Fibroblast of lung (primary cell): ENCODE results near the gene MS4A15. TPM values are rescaled to one million over a fixed set of nuclear protein-coding genes. Genes with fewer than 3 reads are reported as not detected.

Experiments used
- DNase-seq, 2 donors: peaks; one replicate each; pipeline versions ENCODE4 v3.0.0 to v3.0.0-alpha.2; 2010; ENCODE audit warnings: low read depth in 2 of 2
- H2AFZ ChIP-seq: 2 replicates; pipeline ENCODE4 v1.5.1; 2012; ENCODE audit warnings: low read length, control low read depth, inconsistent platforms
- H3K27ac ChIP-seq: 2 replicates; pipeline ENCODE4 v1.5.1; 2011; ENCODE audit warnings: low read length, control low read depth; ENCODE audit not compliant: insufficient read depth
- H3K27me3 ChIP-seq: 2 replicates; pipeline ENCODE4 v1.5.1; 2011; ENCODE audit warnings: mild to moderate bottlenecking, low read length; ENCODE audit not compliant: control insufficient read depth, insufficient read depth
- H3K36me3 ChIP-seq: 2 replicates; pipeline ENCODE4 v1.5.1; 2011; ENCODE audit warnings: low read length; ENCODE audit not compliant: control insufficient read depth, insufficient read depth
- H3K4me1 ChIP-seq: 2 replicates; pipeline ENCODE4 v1.5.1; 2011; ENCODE audit warnings: low read length; ENCODE audit not compliant: control insufficient read depth, insufficient read depth; ENCODE audit errors: extremely low read depth
- H3K4me2 ChIP-seq: 2 replicates; pipeline ENCODE4 v1.5.1; 2011; ENCODE audit warnings: low read length, control low read depth; ENCODE audit not compliant: insufficient read depth; ENCODE audit errors: extremely low read depth
- H3K4me3 ChIP-seq, 4 experiments: fragments of 200-600 bp in 1 of 4; sonication (generic) in 1 of 4; replicated peaks in 1 of 4; 2 replicates each; pipeline ENCODE4 v1.5.1; 2011 to 2016; ENCODE audit warnings: low read length in 4 of 4, low read depth in 3 of 4, mild to moderate bottlenecking in 3 of 4, control low read depth in 2 of 4, inconsistent platforms in 1 of 4, mixed read lengths in 1 of 4; ENCODE audit not compliant: insufficient read depth in 1 of 4; ENCODE audit errors: control extremely low read depth in 1 of 4
- H3K79me2 ChIP-seq: 2 replicates; pipeline ENCODE4 v1.5.1; 2012; ENCODE audit warnings: mild to moderate bottlenecking, low read length, inconsistent platforms; ENCODE audit not compliant: control insufficient read depth, insufficient read depth
- H3K9ac ChIP-seq: 2 replicates; pipeline ENCODE4 v1.5.1; 2011; ENCODE audit warnings: mild to moderate bottlenecking, low read length, control low read depth; ENCODE audit not compliant: insufficient read depth
- H3K9me3 ChIP-seq: 2 replicates; pipeline ENCODE4 v1.5.1; 2012; ENCODE audit warnings: low read depth, low read length; ENCODE audit not compliant: control insufficient read depth, insufficient read depth
- H4K20me1 ChIP-seq: 2 replicates; pipeline ENCODE4 v1.5.1; 2011; ENCODE audit warnings: low read length; ENCODE audit not compliant: control insufficient read depth, insufficient read depth; ENCODE audit errors: extremely low read depth
- CTCF ChIP-seq, 2 donors: IDR thresholded peaks in 1 of 2; conservative IDR thresholded peaks in 1 of 2; 1 replicate in 1 of 2; 2 replicates in 1 of 2; pipeline ENCODE4 v1.5.1; 2011 to 2012; ENCODE audit warnings: low read length in 2 of 2, control low read depth in 1 of 2, inconsistent platforms in 1 of 2, low read depth in 1 of 2, mild to moderate bottlenecking in 1 of 2
- EZH2 ChIP-seq: IDR thresholded peaks from 2 replicates; pipeline ENCODE4 v1.5.1; 2012; ENCODE audit warnings: low read length, control low read depth, mild to moderate bottlenecking; ENCODE audit errors: missing control alignments
- polyA minus RNA-seq: library from RNA; depleted of rRNA, polyadenylated mRNA; stranded (reverse); fragments of >200 nt; gene quantifications from 2 replicates; pipeline ENCODE4 v1.2.3, GENCODE V29; 2011; ENCODE audit warnings: low replicate concordance
- polyA plus RNA-seq, 2 donors: library from polyadenylated mRNA; depleted of rRNA in 1 of 2; stranded (reverse) in 1 of 2; unstranded in 1 of 2; fragments of >200 nt; gene quantifications; 2 replicates each; pipeline ENCODE4 v1.2.1, GENCODE V29; 2011 to 2012; ENCODE audit warnings: missing spikeins in 1 of 2
- total RNA-seq: library from RNA; depleted of rRNA; stranded (reverse); fragments of >200 nt; gene quantifications from 2 replicates; pipeline ENCODE4 v1.2.1, GENCODE V29; 2014

MS4A15 gene
- total RNA-seq (not detected in 2 replicates), polyA plus RNA-seq (not detected in 2 replicates), polyA minus RNA-seq (not detected in 2 replicates)
- polyA plus RNA-seq (2012), result not detected in 2 replicates

- no peak within 1 kb of the TSS for H3K27ac ChIP-seq
- no peaks in the 10 kb centered on the region for H3K36me3 ChIP-seq
- TF ChIP-seq CTCF (conservative IDR thresholded peaks at IDR 0.05 in 1 of 2, IDR thresholded peaks at IDR 0.05 in 1 of 2; ENCODE audit: low read depth in 1 of 2, low read length in 2 of 2) (peak in 1 of 2 donors; percentile 2), EZH2 (no peak)
- no peaks in the 10 kb centered on the region for H3K4me1 ChIP-seq
- peak in 1 of 2 donors; percentile 8 for DNase-seq
- H3K9me3 ChIP-seq, result no peaks in the 10 kb centered on the region
- H3K79me2 ChIP-seq, result no peaks in the 10 kb centered on the region
- H3K4me3 ChIP-seq, result no peak within 1 kb of the TSS
- H3K4me2 ChIP-seq, result no peak within 1 kb of the TSS
- no peaks in the 10 kb centered on the region for H3K27me3 ChIP-seq
- no peak within 1 kb of the TSS for H2AFZ ChIP-seq
- no peaks in the 10 kb centered on the region for H4K20me1 ChIP-seq
- no peak within 1 kb of the TSS for H3K9ac ChIP-seq
Observed at GRCh38 chr11:60756307-60757032, at the start of gene MS4A15. Gene MS4A15, plus strand, starts transcription at chr11:60756867. Its CDS starts 6,867 bp downstream, at chr11:60763734.

GRCh38 chr11:60706931-60707330 lies 49.7 kb upstream of the MS4A15 start:
- Histone ChIP-seq H3K9ac (no peak overlapping the region), H3K4me3 (no peak overlapping the region), H3K9me3 (no peaks in the 10 kb centered on the region), H3K27ac (no peak overlapping the region), H3K27me3 (no peaks in the 10 kb centered on the region), H3K4me2 (no peak overlapping the region), H3K4me1 (no peaks in the 10 kb centered on the region), H4K20me1 (no peaks in the 10 kb centered on the region), H2AFZ (no peak overlapping the region), H3K36me3 (no peaks in the 10 kb centered on the region), H3K79me2 (no peaks in the 10 kb centered on the region)
- no peak for TF ChIP-seq CTCF (conservative IDR thresholded peaks at IDR 0.05 in 1 of 2, IDR thresholded peaks at IDR 0.05 in 1 of 2; ENCODE audit: low read depth in 1 of 2, low read length in 2 of 2)
- TF ChIP-seq EZH2, result no peak
- no peak for DNase-seq

- Histone ChIP-seq H3K9ac (no peak overlapping the region), H3K4me2 (no peak overlapping the region), H3K4me3 (no peak overlapping the region), H3K4me1 (no peaks in the 10 kb centered on the region), H3K9me3 (no peaks in the 10 kb centered on the region), H4K20me1 (no peaks in the 10 kb centered on the region), H3K27me3 (no peaks in the 10 kb centered on the region), H3K27ac (no peak overlapping the region), H2AFZ (no peak overlapping the region), H3K36me3 (no peaks in the 10 kb centered on the region), H3K79me2 (no peaks in the 10 kb centered on the region)
- DNase-seq, result no peak
- TF ChIP-seq EZH2, result no peak
- TF ChIP-seq CTCF (conservative IDR thresholded peaks at IDR 0.05 in 1 of 2, IDR thresholded peaks at IDR 0.05 in 1 of 2; ENCODE audit: low read depth in 1 of 2, low read length in 2 of 2), result no peak
Observed at GRCh38 chr11:60710482-60710881, 46.2 kb upstream of the MS4A15 start.
